RWPE1 (cell line): ENCODE data around the gene WWOX.

Source experiments
- CTCF ChIA-PET: fragments of 350-600 bp; sonication (Branson Sonifier 250); formaldehyde crosslinking; extraction: SDS; loops from one replicate; lab custom pipeline; 2021; lab: Yijun Ruan, JAX
- POLR2A ChIA-PET: fragments of 400-600 bp; formaldehyde crosslinking; extraction: SDS; loops from one replicate; lab custom pipeline; 2020; ENCODE audit warnings: antibody characterized with exemption; ENCODE audit not compliant: low non-redundant PET; lab: Yijun Ruan, JAX
- DNase-seq: peaks from one replicate; pipeline ENCODE4 v3.0.0; 2012; ENCODE audit warnings: low spot score
- H3K27ac ChIP-seq: fragments of 450-650 bp; 2 replicates; pipeline ENCODE4 v1.5.1; 2017
- TF ChIP-seq, protein P1 (sequence below): fragments of 450-650 bp; conservative IDR thresholded peaks from 2 replicates; pipeline ENCODE4 v1.5.1; 2017; ENCODE audit warnings: low read depth, mild to moderate bottlenecking

WWOX gene

DNA sequence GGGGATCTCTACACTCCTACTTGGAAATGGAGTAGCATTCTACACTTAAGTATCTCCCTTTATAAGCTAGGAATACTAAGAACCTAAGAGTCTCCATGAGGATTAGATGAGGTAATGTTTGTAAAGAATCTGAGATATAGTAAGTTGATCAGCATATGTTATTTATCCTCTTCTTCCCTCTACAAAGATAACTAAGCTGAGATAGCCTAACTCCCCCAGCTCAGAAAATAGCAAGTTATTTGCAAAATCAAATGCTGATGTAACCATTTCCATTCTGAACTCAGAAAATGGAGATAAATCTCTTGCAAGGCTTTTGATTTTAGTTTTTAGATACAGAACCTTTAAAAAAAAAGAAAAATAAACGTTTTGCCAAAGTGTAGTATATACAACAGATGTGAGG is 975.1 kb downstream of the WWOX start:
- no peak overlapping the region for H3K27ac ChIP-seq
- ChIA-PET POLR2A (no interaction called here), CTCF (no interaction called here)
- TF ChIP-seq, protein P1, sequence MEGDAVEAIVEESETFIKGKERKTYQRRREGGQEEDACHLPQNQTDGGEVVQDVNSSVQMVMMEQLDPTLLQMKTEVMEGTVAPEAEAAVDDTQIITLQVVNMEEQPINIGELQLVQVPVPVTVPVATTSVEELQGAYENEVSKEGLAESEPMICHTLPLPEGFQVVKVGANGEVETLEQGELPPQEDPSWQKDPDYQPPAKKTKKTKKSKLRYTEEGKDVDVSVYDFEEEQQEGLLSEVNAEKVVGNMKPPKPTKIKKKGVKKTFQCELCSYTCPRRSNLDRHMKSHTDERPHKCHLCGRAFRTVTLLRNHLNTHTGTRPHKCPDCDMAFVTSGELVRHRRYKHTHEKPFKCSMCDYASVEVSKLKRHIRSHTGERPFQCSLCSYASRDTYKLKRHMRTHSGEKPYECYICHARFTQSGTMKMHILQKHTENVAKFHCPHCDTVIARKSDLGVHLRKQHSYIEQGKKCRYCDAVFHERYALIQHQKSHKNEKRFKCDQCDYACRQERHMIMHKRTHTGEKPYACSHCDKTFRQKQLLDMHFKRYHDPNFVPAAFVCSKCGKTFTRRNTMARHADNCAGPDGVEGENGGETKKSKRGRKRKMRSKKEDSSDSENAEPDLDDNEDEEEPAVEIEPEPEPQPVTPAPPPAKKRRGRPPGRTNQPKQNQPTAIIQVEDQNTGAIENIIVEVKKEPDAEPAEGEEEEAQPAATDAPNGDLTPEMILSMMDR, result no peak
- no peak for DNase-seq

DNA sequence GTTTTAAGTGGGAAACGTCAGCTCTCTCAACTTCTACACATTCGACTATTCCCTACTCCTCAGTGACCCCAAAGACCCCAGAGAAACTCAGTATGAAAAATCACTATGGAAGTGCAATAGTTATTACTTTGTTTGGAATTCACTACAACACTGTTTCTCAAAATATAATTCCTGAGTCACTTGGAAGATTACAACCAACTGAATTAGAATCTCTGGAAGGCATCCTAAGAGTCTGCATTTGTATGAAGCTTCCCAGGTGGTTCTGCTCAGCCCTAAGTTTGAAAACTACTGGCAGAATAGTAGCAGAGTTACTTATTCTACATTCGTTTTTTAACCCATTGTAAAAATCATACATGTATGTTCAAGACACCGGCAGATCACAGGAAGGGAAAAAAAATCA is 975.5 kb downstream of the WWOX start:
- no peak overlapping the region for H3K27ac ChIP-seq
- POLR2A ChIA-PET, result no interaction called here
- no peak for DNase-seq
- CTCF ChIA-PET, result no interaction called here
- TF ChIP-seq, protein P1, result no peak

DNA sequence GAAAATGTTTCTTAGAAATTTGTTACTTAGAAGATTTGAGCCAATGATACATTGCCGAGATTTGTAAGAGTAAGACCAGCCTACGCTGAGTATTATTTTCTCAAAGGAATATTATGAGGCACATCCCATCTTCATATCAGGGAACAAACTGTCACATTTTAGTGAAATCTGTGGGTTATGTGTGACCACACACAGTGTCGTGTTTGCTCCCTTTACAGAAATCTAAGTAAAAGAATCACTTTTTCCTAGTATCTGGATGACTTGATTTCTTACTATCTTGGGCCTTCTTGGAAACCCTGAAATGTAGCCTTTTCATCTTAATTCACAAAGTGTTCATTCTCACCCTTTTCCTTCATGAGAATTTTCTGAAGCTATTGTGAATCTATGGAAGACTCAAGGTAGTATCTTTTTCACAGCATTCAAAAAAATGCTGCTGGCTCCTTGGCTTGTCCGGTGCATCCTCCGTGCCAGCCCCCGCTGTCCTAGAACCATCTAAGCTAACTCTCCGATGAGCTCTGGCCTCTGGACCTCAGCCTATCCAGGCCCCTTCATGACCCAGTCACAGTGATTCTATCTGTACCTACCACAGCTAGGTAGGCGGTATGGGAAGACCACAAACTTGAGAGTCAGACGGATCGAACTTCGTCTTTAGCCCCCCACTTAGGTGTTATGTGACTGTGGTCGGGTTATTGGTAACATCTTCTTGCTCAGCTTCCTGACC is 976.8 kb downstream of the WWOX start:
- H3K27ac ChIP-seq, result no peak overlapping the region
- ChIA-PET POLR2A (no interaction called here), CTCF (no interaction called here)
- DNase-seq, result no peak
- TF ChIP-seq, protein P1, result no peak

DNA sequence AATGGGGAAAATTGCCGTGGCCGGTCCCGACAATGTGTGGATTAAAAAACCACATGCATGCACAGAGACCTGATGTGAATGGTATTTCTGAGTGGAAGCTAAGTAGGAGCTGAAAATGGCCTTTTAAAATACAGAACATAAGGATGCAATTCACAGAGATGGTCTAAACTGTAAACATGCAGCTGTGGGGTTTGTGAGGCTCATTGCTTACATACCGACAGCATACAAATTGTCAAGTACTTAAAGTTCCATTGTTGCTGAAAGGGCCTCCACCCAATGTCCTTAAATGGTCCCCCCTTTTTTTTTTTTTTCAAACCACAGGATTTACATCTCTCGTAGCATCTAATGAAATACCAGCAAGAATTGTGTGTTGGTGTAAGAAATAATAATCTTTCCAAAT is 977.9 kb downstream of the WWOX start:
- CTCF ChIA-PET, result no interaction called here

DNA sequence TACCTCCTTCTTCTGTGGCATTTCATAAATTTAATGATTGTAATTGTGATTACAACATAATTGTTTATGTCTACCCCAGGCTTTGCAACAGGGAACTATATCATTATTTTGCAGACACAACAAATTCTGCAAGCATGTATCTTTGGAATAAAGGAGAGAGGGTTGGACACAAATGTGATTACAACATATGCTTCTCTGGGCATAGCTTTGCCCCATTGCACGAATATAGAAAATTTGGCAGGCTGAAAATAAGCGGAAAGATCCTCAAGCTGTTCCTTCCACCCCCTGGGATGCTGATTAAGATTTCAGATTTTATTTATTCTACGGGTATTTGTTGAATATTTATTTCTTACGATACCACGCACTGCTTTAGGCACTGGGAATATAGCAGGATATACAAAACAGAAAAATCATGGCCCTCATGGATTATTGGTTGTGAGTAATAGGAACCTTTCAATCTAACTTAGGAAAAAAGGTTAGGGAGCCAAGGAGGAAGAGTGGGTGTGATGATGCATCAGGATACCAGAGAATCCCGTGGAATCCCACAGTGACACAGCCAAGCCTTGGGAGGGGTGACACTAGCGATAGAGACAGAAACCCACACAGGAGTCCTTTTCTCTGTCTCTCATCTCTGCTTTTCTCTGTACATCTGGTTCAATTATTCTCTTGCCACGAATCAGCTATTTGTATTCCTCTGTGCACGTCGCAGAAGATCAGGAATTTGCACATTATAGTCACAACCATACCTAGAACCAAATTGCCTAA is 980.4 kb downstream of the WWOX start:
- TF ChIP-seq, protein P1, result no peak
- no peak overlapping the region for H3K27ac ChIP-seq
- DNase-seq, result no peak
- ChIA-PET POLR2A (no interaction called here), CTCF (no interaction called here)

More for the DNA sequence above, 977.9 kb downstream of the WWOX start:
- TF ChIP-seq, protein P1, result no peak
- POLR2A ChIA-PET, result no interaction called here
- no peak for DNase-seq
- no peak overlapping the region for H3K27ac ChIP-seq

DNA sequence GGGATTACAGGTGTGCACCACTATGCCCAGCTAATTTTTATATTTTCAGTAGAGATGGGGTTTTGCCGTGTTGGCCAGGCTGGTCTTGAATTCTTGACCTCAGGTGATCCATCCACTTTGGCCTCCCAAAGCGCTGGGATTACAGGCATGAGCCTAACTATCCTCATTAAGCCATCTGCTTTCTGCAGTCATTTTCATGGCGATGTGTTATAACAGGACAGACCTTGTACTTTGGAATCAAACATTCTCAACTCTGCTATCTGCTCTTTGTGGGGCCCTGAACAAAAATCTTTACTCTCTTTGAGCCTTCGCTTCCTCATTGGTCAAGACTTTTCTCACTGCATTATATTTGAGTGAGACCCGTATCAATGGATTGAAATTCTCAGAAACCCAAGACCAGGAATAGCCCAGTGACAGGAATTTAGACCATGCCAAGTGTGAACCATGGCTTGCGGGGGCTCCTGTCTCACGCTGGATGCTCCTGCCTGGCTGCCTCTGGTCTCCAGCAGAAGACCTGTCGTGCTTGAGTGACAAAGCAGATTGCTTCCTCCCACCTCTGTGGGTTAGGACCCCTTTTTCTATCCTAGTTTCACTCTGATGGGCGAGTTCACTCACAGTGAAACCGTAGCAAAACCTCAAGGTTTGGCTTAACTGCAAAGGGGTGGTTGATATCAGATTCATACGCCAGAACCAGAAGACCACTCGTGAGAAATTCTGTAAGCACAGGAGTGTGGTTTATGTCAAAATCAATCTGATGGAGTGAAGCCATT is 982.0 kb downstream of the WWOX start:
- CTCF ChIA-PET, result interaction anchor here (0.6 kb wide), 1 partner anchor 1092 kb away, joined by 3 read pairs; no protein-coding TSS in a partner anchor
- TF ChIP-seq, protein P1, result no peak
- no peak for DNase-seq
- POLR2A ChIA-PET, result no interaction called here
- no peak overlapping the region for H3K27ac ChIP-seq
